ENCODE results near the gene MAP4K2. TPM values are rescaled to one million over a fixed set of nuclear protein-coding genes. Genes with fewer than 3 reads are reported as not detected.

The MAP4K2 gene
- total and polyA plus RNA-seq, 9 of the 15 experiments (the other 6 are each of a cell fraction or from before 2014, with no cell fraction given), result 0.13 to 14.5 (median 7.3) TPM

GRCh38 chr11:64846998-64847666 lies 44.1 kb upstream of the MAP4K2 start:
- 19% methylated on average over 13 of the region's 13 CpGs for WGBS (ENCODE audit: insufficient coverage, low coverage, missing lambda C conversion rate)
- Histone ChIP-seq H3K9me1 (ENCODE audit: control insufficient read depth, insufficient read depth, low read length) (no peaks in the 10 kb centered on the region), H3K4me3 (no peak overlapping the region), H3K9ac (ENCODE audit: insufficient read depth in 1 of 2, low read depth in 2 of 2, low read length in 2 of 2) (peak overlapping the region in 1 of 2 experiments; percentile 59; a peak in 1 of 4 replicates), H3K79me2 (ENCODE audit: control insufficient read depth, insufficient read depth, low read length) (peaks cover 20% of the 10 kb centered on the region; the same call in 2 of the 3 replicates), H3K27me3 (ENCODE audit: control insufficient read depth in 2 of 2, insufficient read depth in 2 of 2, low read length in 2 of 2) (no peaks in the 10 kb centered on the region; a peak in 1 of 5 replicates), H3K36me3 (ENCODE audit: control insufficient read depth, insufficient read depth, low read length) (no peaks in the 10 kb centered on the region; the same call in 2 of the 3 replicates), H3K27ac (ENCODE audit: extremely low read depth, low read depth, low read length) (no peak overlapping the region; the same call in 2 of the 3 replicates), H3K4me2 (ENCODE audit: insufficient read depth, low read length) (no peak overlapping the region), H2AFZ (ENCODE audit: low read depth, low read length) (peak overlapping the region; percentile 92), H4K20me1 (replicated peaks; ENCODE audit: control insufficient read depth, insufficient read depth, low read length) (no peaks in the 10 kb centered on the region), H3K9me3 (replicated peaks; ENCODE audit: control insufficient read depth, insufficient read depth, low read depth, low read length) (no peaks in the 10 kb centered on the region), H3K4me1 (replicated peaks in 1 of 2; ENCODE audit: control insufficient read depth in 2 of 2, insufficient read depth in 2 of 2, low read length in 2 of 2) (peaks cover 54 to 82% of the 10 kb centered on the region in 2 experiments)
- peak; percentile 84 for ATAC-seq
- DNase-seq (ENCODE audit: extremely low read depth in 1 of 4, low spot score in 3 of 4), result peak; percentile 91 to 96 (median 92)
- FAIRE-seq, result peak; percentile 88
- BruUV-seq (replicated peaks), result no TSS peak
- intact Hi-C loops (cut with micrococcal nuclease) (loop anchor here (1.0 to 10.0 kb wide), 7 partner anchors 42 to 408 kb away; partner anchors contain the start of genes ARL2, BATF2 and TM7SF2), in situ Hi-C loops (cut with MboI) (loop anchor here (5.0 kb wide), 2 partner anchors 45 to 150 kb away; partner anchors contain the start of gene BATF2)
- ChIA-PET CTCF (ENCODE audit: low intra/inter-chr PET ratio) (interaction anchor here (0.6 to 3.7 kb wide), 11 partner anchors 39 to 416 kb away, joined by 3 to 39 read pairs (median 4); partner anchors contain the start of genes ARL2, BATF2 and ZNHIT2), POLR2A (interaction anchor here (0.7 to 4.4 kb wide), 10 partner anchors 11 to 428 kb away, joined by 3 to 26 read pairs (median 4); partner anchors contain the start of gene EHD1)
- TF ChIP-seq TFAP4 (CRISPR knock-in tag; IDR thresholded peaks at IDR 0.05; ENCODE audit: borderline replicate concordance) (peak; percentile 87), PCBP2 (IDR thresholded peaks at IDR 0.05; ENCODE audit: low read depth, low read length, poor library complexity, severe bottlenecking) (no peak), GMEB1 (CRISPR knock-in tag; IDR thresholded peaks at IDR 0.05) (peak; percentile 16; the same call in 1 of the 2 replicates), MED1 (CRISPR knock-in tag; IDR thresholded peaks at IDR 0.05; ENCODE audit: borderline replicate concordance) (no peak), ETV5 (CRISPR knock-in tag; IDR thresholded peaks at IDR 0.05; ENCODE audit: low read depth) (peak; percentile 49; the same call in 1 of the 2 replicates), ELK3 (CRISPR knock-in tag; IDR thresholded peaks at IDR 0.05) (no peak), IFI16 (CRISPR knock-in tag; IDR thresholded peaks at IDR 0.05) (no peak), SMAD4 (CRISPR knock-in tag; conservative IDR thresholded peaks at IDR 0.05) (0 out of 2 replicates have a peak, but pooled peaks have one; percentile 34), SMARCA4 (IDR thresholded peaks at IDR 0.05) (0 out of 2 replicates have a peak, but pooled peaks have one; percentile 13), ZNF165 (CRISPR knock-in tag; IDR thresholded peaks at IDR 0.05; ENCODE audit: borderline replicate concordance) (no peak), MYBL2 (IDR thresholded peaks at IDR 0.05; ENCODE audit: low read depth) (no peak), MYBL2 (CRISPR knock-in tag; IDR thresholded peaks at IDR 0.05; ENCODE audit: borderline replicate concordance) (no peak), NR4A1 (CRISPR knock-in tag; IDR thresholded peaks at IDR 0.05) (no peak), NR4A1 (tag; IDR thresholded peaks at IDR 0.05) (peak; percentile 61; the same call in 1 of the 2 replicates), FOSL1 (tag; conservative IDR thresholded peaks at IDR 0.05) (no peak), RB1 (IDR thresholded peaks at IDR 0.05; ENCODE audit: low read depth) (peak; percentile 85), FOXA3 (CRISPR knock-in tag; conservative IDR thresholded peaks at IDR 0.05 in 1 of 2, IDR thresholded peaks at IDR 0.05 in 1 of 2) (0 out of 4 replicates have a peak, but pooled peaks of 1 of the 2 experiments have one; percentile 50), NCOA1 (IDR thresholded peaks at IDR 0.05; ENCODE audit: low read depth) (no peak)

Measured in K562 (cell line).